Thyroid gland (tissue), 4 donors: ENCODE results near the gene GNS. TPM values are rescaled to one million over a fixed set of nuclear protein-coding genes. Genes with fewer than 3 reads are reported as not detected.

Experiments used
- DNase-seq, 2 donors: peaks; one replicate each; pipeline ENCODE4 v3.0.0-alpha.2; 2019
- H3K27ac ChIP-seq, 3 donors: fragments of 200-600 bp; sonication (generic); 1 replicate in 2 of 3; 2 replicates in 1 of 3; pipeline ENCODE4 v1.5.1; 2016 to 2019; ENCODE audit warnings: mild to moderate bottlenecking in 1 of 3, moderate library complexity in 1 of 3
- H3K27me3 ChIP-seq: fragments of 200-600 bp; sonication (generic); one replicate; pipeline ENCODE4 v1.5.1; 2019
- H3K36me3 ChIP-seq, 2 donors: fragments of 200-600 bp; sonication (generic); one replicate each; pipeline ENCODE4 v1.5.1; 2016 to 2019
- H3K4me1 ChIP-seq, 2 donors: fragments of 200-600 bp; sonication (generic); one replicate each; pipeline ENCODE4 v1.5.1; 2017 to 2019
- H3K4me3 ChIP-seq, 3 donors: fragments of 200-600 bp; sonication (generic); replicated peaks in 1 of 3; 1 replicate in 2 of 3; 2 replicates in 1 of 3; pipeline ENCODE4 v1.5.1; 2016; ENCODE audit warnings: mild to moderate bottlenecking in 1 of 3
- H3K9me3 ChIP-seq: fragments of 200-600 bp; sonication (generic); one replicate; pipeline ENCODE4 v1.5.1; 2017
- CTCF ChIP-seq, 6 experiments: fragments of 200-600 bp in 3 of 6; fragments of 450-650 bp in 3 of 6; sonication (generic) in 3 of 6; IDR thresholded peaks; one replicate each; pipeline ENCODE4 v1.5.1; 2016 to 2019; ENCODE audit warnings: antibody characterized with exemption in 6 of 6, mild to moderate bottlenecking in 2 of 6, inconsistent platforms in 1 of 6, moderate library complexity in 1 of 6
- POLR2A ChIP-seq, 2 donors: fragments of 450-650 bp; IDR thresholded peaks; one replicate each; pipeline ENCODE4 v1.6.1; 2017; ENCODE audit warnings: antibody characterized with exemption in 2 of 2, mild to moderate bottlenecking in 2 of 2, moderate library complexity in 1 of 2
- WGBS, 2 donors: methylation state at CpG; one replicate each; pipeline ENCODE4 v1.1.5; 2017; 5-methylcytosine and 5-hydroxymethylcytosine counted together
- intact Hi-C: fragments of 100-400 bp; cut with DNase I; formaldehyde crosslinking; loops from one replicate; pipeline ENCODE4 v1.15.1; 2023
- total RNA-seq, 4 donors: library from RNA; depleted of rRNA; stranded (reverse); fragments of >200 nt; gene quantifications; one replicate each; pipeline ENCODE4 v1.2.3, GENCODE V29; 2016

Gene GNS
- total RNA-seq, 4 donors from 2014 or later: 130 to 174 (median 160) TPM

GRCh38 chr12:64722835-64723234 is 36.4 kb downstream of the GNS start:
- no peak for DNase-seq
- no peak overlapping the region for H3K27ac ChIP-seq
- no peak overlapping the region for H3K4me3 ChIP-seq
- TF ChIP-seq CTCF (IDR thresholded peaks at IDR 0.05): no peak
- no peak for TF ChIP-seq POLR2A (IDR thresholded peaks at IDR 0.05)
- H3K36me3 ChIP-seq: peaks cover 23 to 47% of the 10 kb centered on the region in 2 donors
- H3K4me1 ChIP-seq: no peaks in the 10 kb centered on the region
- no peaks in the 10 kb centered on the region for H3K9me3 ChIP-seq
- WGBS, 2 donors: 94 to 96% methylated on average over 4 of the region's 4 CpGs
- intact Hi-C loops: no loop called here
- no peaks in the 10 kb centered on the region for H3K27me3 ChIP-seq

DNA sequence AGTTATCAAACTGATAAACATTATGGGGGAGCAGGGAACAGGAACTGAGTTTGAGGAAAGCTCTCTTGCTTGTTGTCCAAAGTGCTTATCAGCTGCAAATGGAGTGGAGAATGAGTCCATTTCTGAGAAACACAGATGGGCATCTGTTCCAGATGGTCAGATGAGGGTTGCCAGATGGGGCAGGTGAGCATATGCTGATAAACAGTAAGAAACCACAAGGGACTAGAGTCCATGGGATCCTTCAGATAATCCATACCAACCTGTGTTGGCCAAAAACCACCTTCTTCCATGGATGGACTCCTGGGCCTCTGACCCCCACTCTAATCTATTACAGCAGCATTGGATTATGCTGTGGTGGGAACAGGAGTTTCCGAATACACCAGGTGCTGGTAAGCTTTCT is 38.3 kb downstream of the GNS start:
- intact Hi-C loops: no loop called here
- WGBS, 2 donors: 100% methylated on average over 1 of the region's 1 CpG
- H3K36me3 ChIP-seq: peaks cover 30 to 67% of the 10 kb centered on the region in 2 donors

GRCh38 chr12:64718649-64719048 is 40.6 kb downstream of the GNS start:
- Histone ChIP-seq H3K9me3 (no peaks in the 10 kb centered on the region), H3K27ac (no peak overlapping the region), H3K27me3 (no peaks in the 10 kb centered on the region), H3K4me1 (no peaks in the 10 kb centered on the region), H3K36me3 (peaks cover 42 to 76% of the 10 kb centered on the region in 2 donors), H3K4me3 (no peak overlapping the region)
- TF ChIP-seq CTCF (IDR thresholded peaks at IDR 0.05) (no peak), POLR2A (IDR thresholded peaks at IDR 0.05) (no peak)
- 76 to 79% methylated on average over 1 of the region's 1 CpG for WGBS, 2 donors
- DNase-seq: no peak
- intact Hi-C loops: no loop called here

More for the DNA sequence above, 38.3 kb downstream of the GNS start:
- Histone ChIP-seq H3K4me3 (no peak overlapping the region), H3K27me3 (no peaks in the 10 kb centered on the region), H3K9me3 (no peaks in the 10 kb centered on the region), H3K27ac (no peak overlapping the region), H3K4me1 (no peaks in the 10 kb centered on the region)
- no peak for TF ChIP-seq POLR2A (IDR thresholded peaks at IDR 0.05)
- no peak for TF ChIP-seq CTCF (IDR thresholded peaks at IDR 0.05)
- DNase-seq: no peak

DNA sequence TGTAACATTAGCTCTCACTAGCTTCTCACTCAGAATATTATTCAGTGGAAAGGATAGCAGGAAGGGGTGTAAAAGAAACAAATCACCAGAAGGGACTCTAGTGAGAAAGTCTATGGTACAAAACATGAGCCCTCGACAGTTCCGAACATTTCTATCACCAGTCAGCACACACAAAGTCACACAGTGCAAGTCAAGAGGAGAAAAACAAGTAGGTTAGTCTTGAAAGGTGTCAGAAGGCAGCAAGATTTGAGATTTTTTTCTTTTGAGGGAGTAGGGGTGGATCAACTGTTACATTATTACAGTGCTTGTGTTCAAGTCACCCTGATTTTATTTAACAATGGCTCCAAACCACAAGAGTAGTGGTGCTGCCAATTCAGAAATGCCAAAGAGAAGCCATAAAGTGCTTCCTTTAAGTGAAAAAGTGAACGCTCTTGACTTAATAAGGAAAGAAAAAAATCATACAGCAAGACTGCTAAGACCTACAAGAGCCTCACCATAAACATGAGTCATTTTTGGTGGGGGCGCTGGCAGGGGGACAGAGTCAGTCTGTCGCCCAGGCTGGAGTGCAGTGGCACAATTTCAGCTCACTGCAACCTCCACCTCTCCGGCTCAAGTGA is 42.3 kb downstream of the GNS start:
- TF ChIP-seq CTCF (IDR thresholded peaks at IDR 0.05) (no peak), POLR2A (IDR thresholded peaks at IDR 0.05) (no peak)
- Histone ChIP-seq H3K4me1 (no peaks in the 10 kb centered on the region), H3K27me3 (no peaks in the 10 kb centered on the region), H3K36me3 (peaks cover 33 to 61% of the 10 kb centered on the region in 2 donors), H3K27ac (no peak overlapping the region), H3K4me3 (no peak overlapping the region), H3K9me3 (no peaks in the 10 kb centered on the region)
- 96% methylated on average over 6 of the region's 6 CpGs for WGBS, 2 donors
- DNase-seq: no peak
- intact Hi-C loops: no loop called here

DNA sequence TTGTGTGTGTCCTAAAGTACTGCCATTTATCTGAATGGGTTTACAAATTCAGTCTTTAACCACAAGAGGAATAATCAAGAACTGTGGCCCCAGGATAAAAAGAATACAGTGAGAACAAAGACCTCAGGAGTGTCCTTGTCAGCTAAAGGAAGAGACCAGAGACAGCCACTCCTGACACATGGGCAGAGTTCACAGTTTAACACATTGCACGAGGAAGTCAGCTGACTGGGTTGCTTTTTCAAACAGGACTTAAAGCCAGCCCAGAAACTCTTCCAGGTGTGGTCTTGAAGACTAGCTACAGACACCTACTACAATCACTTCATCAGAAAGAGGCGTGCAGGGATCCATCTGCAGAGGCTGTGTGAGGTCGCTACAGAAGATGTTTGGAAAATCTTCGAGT is 42.8 kb downstream of the GNS start:
- intact Hi-C loops: no loop called here

More for the DNA sequence above, 42.8 kb downstream of the GNS start:
- H3K27me3 ChIP-seq: no peaks in the 10 kb centered on the region
- H3K4me1 ChIP-seq: no peaks in the 10 kb centered on the region
- peaks cover 27 to 57% of the 10 kb centered on the region in 2 donors for H3K36me3 ChIP-seq
- H3K4me3 ChIP-seq: no peak overlapping the region
- DNase-seq: no peak
- TF ChIP-seq CTCF (IDR thresholded peaks at IDR 0.05): no peak
- no peak for TF ChIP-seq POLR2A (IDR thresholded peaks at IDR 0.05)
- 89 to 91% methylated on average over 4 of the region's 4 CpGs for WGBS, 2 donors
- no peaks in the 10 kb centered on the region for H3K9me3 ChIP-seq
- no peak overlapping the region for H3K27ac ChIP-seq
